ENCODE data around the gene DBNDD2. TPM values are rescaled to one million over a fixed set of nuclear protein-coding genes. Genes with fewer than 3 reads are reported as not detected.

DBNDD2 gene
- total RNA-seq, 1 donor from 2014 or later, result 100 TPM

DNA sequence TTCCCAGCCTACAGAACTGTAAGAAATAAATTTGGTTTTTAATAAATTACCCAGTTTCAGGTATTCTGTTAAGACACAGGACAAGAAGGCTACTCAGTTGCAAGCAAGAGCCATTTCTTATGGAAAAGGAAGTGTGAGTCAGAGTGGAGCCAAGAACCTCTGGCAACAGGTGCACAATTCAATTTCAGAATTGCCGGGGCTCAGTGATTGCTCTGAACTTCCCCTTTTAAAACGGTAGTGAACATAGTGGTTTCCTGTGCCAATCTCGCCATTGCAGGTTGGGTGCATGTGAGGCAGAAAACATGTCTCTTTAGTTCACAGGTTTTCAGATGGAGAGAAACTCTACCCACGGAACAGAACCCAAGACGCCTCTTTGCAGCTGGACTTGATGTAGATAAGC, 24.2 kb downstream of the DBNDD2 start:
- Histone ChIP-seq H3K36me3 (no peaks in the 10 kb centered on the region), H3K4me3 (no peak overlapping the region), H3K27me3 (no peaks in the 10 kb centered on the region), H3K9me3 (no peaks in the 10 kb centered on the region), H3K27ac (no peak overlapping the region), H3K4me1 (peaks cover 0 to 3% of the 10 kb centered on the region in 2 donors)
- TF ChIP-seq CTCF (IDR thresholded peaks at IDR 0.05), result no peak
- intact Hi-C loops (cut with DNase I), result no loop called here
- no peak for DNase-seq (ENCODE audit: low spot score in 2 of 2)

DNA sequence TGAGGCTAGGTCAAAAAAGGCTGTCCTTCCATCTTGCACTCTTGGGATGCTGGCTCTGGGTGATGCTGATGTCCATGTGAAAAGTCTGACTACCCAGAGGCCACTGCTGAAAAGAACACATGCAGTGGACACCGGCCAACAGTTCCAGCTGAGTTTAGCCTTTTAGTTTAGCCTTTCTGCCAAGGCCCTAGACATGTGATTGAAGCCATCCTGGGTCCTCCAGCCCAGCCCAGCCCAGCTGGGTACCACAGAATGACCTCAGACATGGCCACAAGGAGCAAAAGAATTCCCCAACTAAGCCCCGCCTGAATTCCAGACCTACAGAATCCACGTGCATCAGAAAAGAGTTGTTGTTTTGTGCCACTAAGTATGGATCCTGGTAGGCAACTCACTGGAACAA, 25.2 kb downstream of the DBNDD2 start:
- Histone ChIP-seq H3K4me3 (no peak overlapping the region), H3K27ac (peak overlapping the region; percentile 31 to 56), H3K27me3 (no peaks in the 10 kb centered on the region), H3K36me3 (no peaks in the 10 kb centered on the region), H3K9me3 (no peaks in the 10 kb centered on the region), H3K4me1 (peaks cover 0 to 3% of the 10 kb centered on the region in 2 donors)
- TF ChIP-seq CTCF (IDR thresholded peaks at IDR 0.05), result no peak
- intact Hi-C loops (cut with DNase I), result no loop called here
- peak in 1 of 2 donors; percentile 71 for DNase-seq (ENCODE audit: low spot score in 2 of 2)

DNA sequence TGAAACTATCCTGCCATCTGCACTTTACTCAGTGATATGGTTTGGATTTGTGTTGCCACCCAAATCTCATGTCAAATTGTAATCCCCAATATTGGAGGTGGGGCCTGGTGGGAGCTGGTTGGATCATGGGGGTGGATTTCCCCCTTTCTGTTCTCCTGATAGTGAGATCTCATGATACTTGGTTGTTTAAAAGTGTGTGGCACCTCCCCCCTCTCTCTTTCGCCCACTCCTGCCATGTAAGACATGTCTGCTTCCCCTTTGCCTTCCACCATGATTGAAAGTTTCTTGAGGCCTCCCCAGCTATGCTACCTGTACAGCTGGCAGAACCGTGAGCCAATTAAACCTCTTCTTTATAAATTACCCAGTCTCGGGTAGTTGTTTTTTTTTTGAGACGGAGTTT, 25.9 kb downstream of the DBNDD2 start:
- Histone ChIP-seq H3K9me3 (no peaks in the 10 kb centered on the region), H3K27me3 (no peaks in the 10 kb centered on the region), H3K4me3 (no peak overlapping the region), H3K36me3 (no peaks in the 10 kb centered on the region), H3K4me1 (peaks cover 0 to 3% of the 10 kb centered on the region in 2 donors), H3K27ac (peak overlapping the region; percentile 31 to 56)
- no peak for TF ChIP-seq CTCF (IDR thresholded peaks at IDR 0.05)
- intact Hi-C loops (cut with DNase I), result no loop called here
- DNase-seq (ENCODE audit: low spot score in 2 of 2), result no peak

- TF ChIP-seq CTCF (IDR thresholded peaks at IDR 0.05), result peak; percentile 92 to 99 (median 94)
- peaks cover 0 to 3% of the 10 kb centered on the region in 2 donors for H3K4me1 ChIP-seq
- H3K36me3 ChIP-seq, result no peaks in the 10 kb centered on the region
- H3K4me3 ChIP-seq, result peak overlapping the region; percentile 60 to 86
- no peaks in the 10 kb centered on the region for H3K27me3 ChIP-seq
- peak; percentile 43 to 94 for DNase-seq (ENCODE audit: low spot score in 2 of 2)
- no peaks in the 10 kb centered on the region for H3K9me3 ChIP-seq
- intact Hi-C loops (cut with DNase I), result loop anchor here (1.0 to 2.0 kb wide), 6 partner anchors 20 to 334 kb away; partner anchors contain the start of genes PIGT and SYS1
- H3K27ac ChIP-seq, result peak overlapping the region; percentile 84 to 92
Measured at GRCh38 chr20:45436732-45437485, 28.8 kb downstream of the DBNDD2 start.

DNA sequence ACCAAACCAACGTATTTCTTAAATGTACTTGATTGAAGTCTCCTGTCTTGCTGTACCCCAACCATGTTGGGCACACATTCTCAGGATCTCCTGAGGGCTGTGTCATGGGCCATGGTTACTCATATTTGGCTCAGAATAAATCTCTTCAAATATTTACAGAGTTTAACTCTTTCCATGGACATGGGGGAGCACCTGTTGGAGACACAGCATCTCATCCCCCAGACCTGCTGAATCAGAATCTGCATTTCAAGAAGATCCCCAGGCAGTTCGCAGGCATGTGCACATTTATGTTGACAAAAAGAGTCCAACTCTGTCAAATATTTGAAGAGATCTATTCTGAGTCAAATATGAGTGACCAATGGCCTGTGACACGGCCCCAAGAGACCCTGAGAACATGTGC, 32.3 kb downstream of the DBNDD2 start:
- H3K27ac ChIP-seq, result no peak overlapping the region
- TF ChIP-seq CTCF (IDR thresholded peaks at IDR 0.05), result no peak
- no peaks in the 10 kb centered on the region for H3K27me3 ChIP-seq
- H3K9me3 ChIP-seq, result no peaks in the 10 kb centered on the region
- H3K36me3 ChIP-seq, result no peaks in the 10 kb centered on the region
- no peak for DNase-seq (ENCODE audit: low spot score in 2 of 2)
- H3K4me1 ChIP-seq, result peaks cover 0 to 3% of the 10 kb centered on the region in 2 donors
- intact Hi-C loops (cut with DNase I), result no loop called here
- H3K4me3 ChIP-seq, result no peak overlapping the region
